Activated CD8-positive, alpha-beta memory T cell treated with anti-CD3 and anti-CD28 coated beads, Interleukin-2, amount 50 U/mL, for 4 hours (primary cell): ENCODE measurements around the gene ROPN1.
A peak's percentile ranks its signal among the peaks of the same experiment; 100 is the strongest.
"Not testable (repeated sequence)": the region's sequence is repeated elsewhere in the genome, so short reads cannot be mapped to it uniquely, and the experiment has no call there.

Source experiments
- DNase-seq: peaks from one replicate; pipeline ENCODE4 v3.0.0-alpha.2; 2020

Gene ROPN1

GRCh38 chr3:123993818-123994217 lies 1.9 kb upstream of the ROPN1 start:
- no peak for DNase-seq

GRCh38 chr3:123986427-123986826 lies 5.5 kb downstream of the ROPN1 start:
- no peak for DNase-seq

- no peak for DNase-seq
Observed at GRCh38 chr3:123984957-123985356, 7.0 kb downstream of the ROPN1 start.

- DNase-seq, result no peak
Observed at GRCh38 chr3:123984350-123984749, 7.6 kb downstream of the ROPN1 start.

GRCh38 chr3:123981317-123981716 lies 10.6 kb downstream of the ROPN1 start:
- DNase-seq, result not testable (repeated sequence)

- DNase-seq, result no peak
Observed at GRCh38 chr3:123980539-123980938, 11.4 kb downstream of the ROPN1 start.

- peak; percentile 19 for DNase-seq
Observed at GRCh38 chr3:123979525-123980501, 12.1 kb downstream of the ROPN1 start.

- not testable (repeated sequence) for DNase-seq
Observed at GRCh38 chr3:123976904-123977303, 15.0 kb downstream of the ROPN1 start.

GRCh38 chr3:123976181-123976898 lies 15.6 kb downstream of the ROPN1 start:
- not testable (repeated sequence) for DNase-seq

GRCh38 chr3:123975030-123975429 lies 16.9 kb downstream of the ROPN1 start:
- not testable (repeated sequence) for DNase-seq

GRCh38 chr3:123971406-123971805 lies 20.5 kb downstream of the ROPN1 start:
- no peak for DNase-seq

- DNase-seq, result not testable (repeated sequence)
Observed at GRCh38 chr3:123967260-123967659, 24.7 kb downstream of the ROPN1 start.

GRCh38 chr3:123966799-123967198 lies 25.1 kb downstream of the ROPN1 start:
- DNase-seq, result not testable (repeated sequence)

- DNase-seq, result not testable (repeated sequence)
Observed at GRCh38 chr3:123964793-123965192, 27.1 kb downstream of the ROPN1 start.

- DNase-seq, result no peak
Observed at GRCh38 chr3:123961508-123961856, 30.4 kb downstream of the ROPN1 start.

- peak; percentile 69 for DNase-seq
Observed at GRCh38 chr3:123960781-123961507, 31.0 kb downstream of the ROPN1 start, which contains the start of gene CCDC14. CCDC14 (minus strand) TSS chr3:123961229; CDS start chr3:123961173, 56 bp downstream.

GRCh38 chr3:123953735-123954134 lies 38.2 kb downstream of the ROPN1 start:
- no peak for DNase-seq

GRCh38 chr3:123952844-123953520 lies 38.9 kb downstream of the ROPN1 start:
- no peak for DNase-seq

- DNase-seq, result no peak
Observed at GRCh38 chr3:123951522-123952447, 40.1 kb downstream of the ROPN1 start.

- DNase-seq, result no peak
Observed at GRCh38 chr3:123949641-123950040, 42.3 kb downstream of the ROPN1 start.

- no peak for DNase-seq
Observed at GRCh38 chr3:123948449-123948848, 43.5 kb downstream of the ROPN1 start.
